Tracheal epithelial cell (primary cell): ENCODE data around the gene SPR. TPM values are rescaled to one million over a fixed set of nuclear protein-coding genes. Genes with fewer than 3 reads are reported as not detected.

Experiments
- total RNA-seq: library from RNA; depleted of rRNA; stranded (reverse); fragments of >200 nt; gene quantifications from 2 replicates; pipeline ENCODE4 v1.2.1, GENCODE V29; 2014

SPR gene
- total RNA-seq: 23.4 and 38.8 TPM in 2 replicates

GRCh38 chr2:72887032-72887739, at the start of gene SPR:
TSS of gene SPR (plus strand) at chr2:72887408. CDS start at chr2:72887433, 25 bp downstream.

GRCh38 chr2:72917138-72917876, 30.1 kb downstream of the SPR start, which contains the start of gene EMX1:
TSS of gene EMX1 (plus strand) at chr2:72917519. CDS start at chr2:72917853, 334 bp downstream.

Other genes with a start within 250 kb of the SPR start
- gene EXOC6B, start 61.4 kb upstream of the SPR start, total RNA-seq: 22.9 and 45.8 TPM in 2 replicates
- gene EMX1, start 30.1 kb downstream of the SPR start, total RNA-seq: under 0.01 TPM in 1 of 2 replicates, not detected in the other
- 7.5 and 8.7 TPM in 2 replicates for gene SFXN5, start 184.3 kb downstream of the SPR start, total RNA-seq
- gene RAB11FIP5, start 225.5 kb downstream of the SPR start, total RNA-seq: 35.8 and 45.3 TPM in 2 replicates